ENCODE results near the gene CARF.
"Not testable (repeated sequence)": the region's sequence is repeated elsewhere in the genome, so short reads cannot be mapped to it uniquely, and the experiment has no call there.

The CARF gene

DNA sequence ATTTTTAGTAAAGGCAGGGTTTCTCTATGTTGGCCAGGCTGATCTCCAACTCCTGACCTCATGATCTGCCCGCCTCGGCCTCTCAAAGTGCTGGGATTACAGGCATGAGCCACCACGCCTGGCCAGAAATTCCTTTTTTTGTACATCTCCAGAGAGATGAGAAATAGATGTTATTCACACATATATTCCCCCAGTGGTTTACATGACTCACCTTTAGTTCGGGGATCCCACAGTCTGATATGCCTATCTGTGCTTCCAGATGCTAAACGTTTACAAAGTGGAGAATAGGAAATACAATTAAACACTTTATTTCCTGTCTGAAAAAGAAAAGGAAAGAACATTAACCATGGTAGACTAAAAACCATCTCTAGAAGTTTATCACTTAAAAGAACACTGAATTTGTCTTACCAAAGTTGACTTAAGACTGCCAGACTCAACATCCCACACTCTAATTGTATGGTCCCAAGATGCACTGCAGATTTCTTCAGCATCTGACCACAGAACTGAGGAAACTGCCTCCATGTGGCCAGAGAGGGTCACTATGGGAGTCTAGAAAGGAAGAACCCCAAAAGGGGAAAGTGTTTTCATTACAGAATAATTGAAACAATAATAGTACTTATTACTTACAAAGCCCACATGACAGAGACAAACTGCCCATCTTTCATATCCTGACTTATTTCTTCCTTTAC, 27.9 kb upstream of the CARF start:
- TF ChIP-seq, protein P1, sequence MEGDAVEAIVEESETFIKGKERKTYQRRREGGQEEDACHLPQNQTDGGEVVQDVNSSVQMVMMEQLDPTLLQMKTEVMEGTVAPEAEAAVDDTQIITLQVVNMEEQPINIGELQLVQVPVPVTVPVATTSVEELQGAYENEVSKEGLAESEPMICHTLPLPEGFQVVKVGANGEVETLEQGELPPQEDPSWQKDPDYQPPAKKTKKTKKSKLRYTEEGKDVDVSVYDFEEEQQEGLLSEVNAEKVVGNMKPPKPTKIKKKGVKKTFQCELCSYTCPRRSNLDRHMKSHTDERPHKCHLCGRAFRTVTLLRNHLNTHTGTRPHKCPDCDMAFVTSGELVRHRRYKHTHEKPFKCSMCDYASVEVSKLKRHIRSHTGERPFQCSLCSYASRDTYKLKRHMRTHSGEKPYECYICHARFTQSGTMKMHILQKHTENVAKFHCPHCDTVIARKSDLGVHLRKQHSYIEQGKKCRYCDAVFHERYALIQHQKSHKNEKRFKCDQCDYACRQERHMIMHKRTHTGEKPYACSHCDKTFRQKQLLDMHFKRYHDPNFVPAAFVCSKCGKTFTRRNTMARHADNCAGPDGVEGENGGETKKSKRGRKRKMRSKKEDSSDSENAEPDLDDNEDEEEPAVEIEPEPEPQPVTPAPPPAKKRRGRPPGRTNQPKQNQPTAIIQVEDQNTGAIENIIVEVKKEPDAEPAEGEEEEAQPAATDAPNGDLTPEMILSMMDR (IDR thresholded peaks at IDR 0.05; ENCODE audit: control insufficient read depth, extremely low read depth, insufficient read depth): no peak
- no peak overlapping the region for H3K4me3 ChIP-seq (ENCODE audit: low read depth, low read length)
- no peak for DNase-seq (ENCODE audit: low read depth)

DNA sequence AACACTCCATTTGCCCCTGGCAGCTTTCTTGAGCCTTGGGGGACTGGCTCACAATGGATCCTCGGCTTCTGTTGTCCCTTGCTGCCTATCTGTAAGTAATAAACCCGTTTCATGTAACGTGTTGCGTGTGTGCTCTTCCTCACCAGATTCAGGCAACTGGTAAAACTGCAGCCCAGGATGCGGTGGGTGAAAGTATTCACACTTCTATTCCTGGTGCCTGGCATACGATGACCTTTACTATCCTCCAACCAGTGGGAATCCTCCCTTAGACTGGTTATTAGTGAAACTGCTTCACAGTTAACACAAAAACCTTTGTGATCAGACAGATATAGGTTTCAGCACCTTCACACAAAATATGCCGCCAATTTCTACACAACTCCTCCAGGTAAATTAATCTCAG, 26.9 kb upstream of the CARF start:
- TF ChIP-seq, protein P1 (IDR thresholded peaks at IDR 0.05; ENCODE audit: control insufficient read depth, extremely low read depth, insufficient read depth): no peak
- no peak for DNase-seq (ENCODE audit: low read depth)
- no peak overlapping the region for H3K4me3 ChIP-seq (ENCODE audit: low read depth, low read length)

DNA sequence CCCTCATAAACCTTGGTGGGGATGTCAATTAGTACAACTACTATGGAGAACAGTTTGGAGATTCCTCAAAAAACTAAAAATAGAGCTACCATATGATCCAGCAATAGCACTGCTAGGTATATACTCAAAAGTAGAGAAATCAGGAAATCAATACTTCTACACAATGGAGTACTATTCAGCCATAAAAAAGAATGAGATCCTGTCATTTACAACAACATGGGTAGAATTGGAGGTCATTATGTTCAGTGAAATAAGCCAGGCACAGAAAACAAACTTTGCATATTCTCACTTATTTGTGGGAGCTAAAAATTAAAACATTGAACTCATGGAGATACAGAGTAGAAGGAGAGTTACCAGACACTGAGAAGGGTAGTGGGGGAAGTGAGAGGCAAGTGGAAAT, 6.6 kb upstream of the CARF start:
- not testable (repeated sequence) for DNase-seq (ENCODE audit: low read depth); H3K4me3 ChIP-seq (ENCODE audit: low read depth, low read length)

DNA sequence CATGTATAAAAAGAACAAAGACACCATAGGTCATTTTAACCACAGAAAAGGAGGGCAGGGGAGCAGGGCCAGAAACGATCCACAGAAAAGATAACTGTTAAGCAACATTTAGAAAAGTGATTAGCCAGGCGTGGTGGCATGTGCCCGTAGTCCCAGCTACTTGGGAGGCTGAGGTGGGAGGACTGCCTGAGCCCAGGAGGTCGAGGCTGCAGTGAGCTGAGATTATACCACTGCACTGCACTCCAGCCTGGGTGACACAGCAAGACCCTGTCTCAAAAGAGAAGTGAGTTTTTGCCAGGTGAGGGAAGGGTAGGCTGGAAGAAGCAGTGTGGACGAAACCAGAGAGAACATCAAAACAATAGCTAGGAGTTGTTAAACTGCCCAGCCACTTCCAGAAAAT, 3.9 kb upstream of the CARF start:
- no peak overlapping the region for H3K4me3 ChIP-seq (ENCODE audit: low read depth, low read length)
- TF ChIP-seq, protein P1 (IDR thresholded peaks at IDR 0.05; ENCODE audit: control insufficient read depth, extremely low read depth, insufficient read depth): no peak
- DNase-seq (ENCODE audit: low read depth): no peak

DNA sequence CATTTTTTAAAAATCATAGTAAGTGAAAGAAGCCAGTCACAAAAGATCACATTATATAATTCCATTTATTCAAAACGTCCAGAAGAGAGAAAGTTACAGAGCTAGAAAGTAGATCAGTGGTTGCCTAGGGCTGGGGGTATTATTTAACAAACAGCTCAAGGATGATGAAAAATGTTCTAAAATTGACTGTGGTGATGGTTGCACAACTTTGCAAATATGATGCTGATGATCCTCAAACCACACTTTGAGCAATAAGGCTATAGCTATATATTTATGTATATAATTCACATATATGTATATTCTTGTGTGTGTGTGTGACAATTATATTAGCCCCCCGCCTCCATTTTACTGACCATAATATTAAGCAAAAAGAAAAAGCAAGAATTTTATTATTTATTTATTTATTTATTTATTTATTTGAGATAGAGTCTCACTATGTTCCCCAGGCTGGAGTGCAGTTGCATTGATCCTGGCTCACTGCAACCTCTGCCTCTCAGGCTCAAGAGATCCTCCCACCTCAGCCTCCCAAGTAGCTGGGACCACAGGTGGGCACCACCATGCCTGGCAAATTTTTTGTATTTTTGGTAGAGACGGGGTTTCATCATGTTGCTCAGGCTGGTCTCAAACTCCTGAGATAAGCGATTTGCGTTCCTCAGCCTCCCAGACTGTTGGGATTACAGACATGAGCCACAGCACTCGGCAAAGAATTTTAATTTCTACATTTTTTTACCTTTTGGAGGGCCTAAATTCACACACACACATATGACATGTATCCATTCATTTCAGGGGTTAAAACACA, 2.5 kb upstream of the CARF start:
- H3K4me3 ChIP-seq (ENCODE audit: low read depth, low read length): peak overlapping the region; percentile 75
- TF ChIP-seq, protein P1 (IDR thresholded peaks at IDR 0.05; ENCODE audit: control insufficient read depth, extremely low read depth, insufficient read depth): no peak
- no peak for DNase-seq (ENCODE audit: low read depth)

DNA sequence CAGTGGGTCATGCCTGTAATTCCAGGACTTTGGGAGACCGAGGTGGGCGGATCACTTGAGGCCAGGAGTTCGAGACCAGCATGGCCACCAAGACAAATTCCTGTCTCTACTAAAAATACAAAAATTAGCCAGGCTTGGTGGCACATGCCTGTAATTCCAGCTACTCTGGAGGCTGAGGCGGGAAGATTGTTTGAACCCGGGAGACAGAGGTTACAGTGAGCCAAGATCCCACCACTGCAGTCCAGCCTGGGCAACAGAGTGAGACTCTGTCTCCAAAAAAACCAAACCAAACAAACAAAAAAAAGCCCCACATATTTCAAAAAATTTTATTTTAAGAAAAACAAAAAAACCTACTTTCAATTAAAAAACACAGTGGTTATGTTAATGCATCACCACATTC, 1.8 kb upstream of the CARF start:
- H3K4me3 ChIP-seq (ENCODE audit: low read depth, low read length): peak overlapping the region; percentile 75
- DNase-seq (ENCODE audit: low read depth): not testable (repeated sequence)

DNA sequence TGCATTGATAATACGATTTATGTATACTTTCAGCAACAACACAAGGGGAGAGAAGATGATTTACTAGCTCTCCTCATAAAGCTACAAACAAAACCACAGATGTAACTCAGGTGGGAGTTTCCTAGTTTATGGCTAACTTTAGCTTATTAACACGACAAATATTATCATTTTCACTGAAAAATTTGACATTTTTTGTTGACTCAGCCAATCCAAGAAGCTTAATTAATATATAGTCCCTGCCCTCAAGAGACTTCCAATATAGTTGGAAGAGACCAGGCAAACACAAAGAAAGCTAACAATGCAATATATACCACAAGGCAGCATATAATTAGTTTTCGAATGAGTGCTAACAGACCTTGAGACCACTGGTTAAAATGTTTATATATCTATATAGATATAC, 1.4 kb upstream of the CARF start:
- TF ChIP-seq, protein P1 (IDR thresholded peaks at IDR 0.05; ENCODE audit: control insufficient read depth, extremely low read depth, insufficient read depth): no peak
- H3K4me3 ChIP-seq (ENCODE audit: low read depth, low read length): peak overlapping the region; percentile 75
- DNase-seq (ENCODE audit: low read depth): no peak

DNA sequence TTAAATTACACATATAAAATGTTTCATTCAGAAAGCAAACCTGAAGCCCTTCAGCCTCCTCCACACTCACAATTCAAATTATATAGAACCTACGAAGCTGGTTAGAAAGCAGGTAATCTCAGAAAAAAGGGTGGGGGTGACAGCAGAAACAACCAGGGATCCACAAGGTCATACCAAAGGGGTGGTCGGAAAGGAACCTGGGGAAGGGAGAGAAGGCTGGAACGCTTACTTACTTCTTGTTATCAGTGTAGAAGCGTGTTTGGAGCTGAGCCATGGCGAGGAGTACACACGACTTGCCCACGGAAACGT, 918 bp upstream of the CARF start:
- peak overlapping the region; percentile 75 for H3K4me3 ChIP-seq (ENCODE audit: low read depth, low read length)
- TF ChIP-seq, protein P1 (IDR thresholded peaks at IDR 0.05; ENCODE audit: control insufficient read depth, extremely low read depth, insufficient read depth): no peak
- DNase-seq (ENCODE audit: low read depth): no peak

DNA sequence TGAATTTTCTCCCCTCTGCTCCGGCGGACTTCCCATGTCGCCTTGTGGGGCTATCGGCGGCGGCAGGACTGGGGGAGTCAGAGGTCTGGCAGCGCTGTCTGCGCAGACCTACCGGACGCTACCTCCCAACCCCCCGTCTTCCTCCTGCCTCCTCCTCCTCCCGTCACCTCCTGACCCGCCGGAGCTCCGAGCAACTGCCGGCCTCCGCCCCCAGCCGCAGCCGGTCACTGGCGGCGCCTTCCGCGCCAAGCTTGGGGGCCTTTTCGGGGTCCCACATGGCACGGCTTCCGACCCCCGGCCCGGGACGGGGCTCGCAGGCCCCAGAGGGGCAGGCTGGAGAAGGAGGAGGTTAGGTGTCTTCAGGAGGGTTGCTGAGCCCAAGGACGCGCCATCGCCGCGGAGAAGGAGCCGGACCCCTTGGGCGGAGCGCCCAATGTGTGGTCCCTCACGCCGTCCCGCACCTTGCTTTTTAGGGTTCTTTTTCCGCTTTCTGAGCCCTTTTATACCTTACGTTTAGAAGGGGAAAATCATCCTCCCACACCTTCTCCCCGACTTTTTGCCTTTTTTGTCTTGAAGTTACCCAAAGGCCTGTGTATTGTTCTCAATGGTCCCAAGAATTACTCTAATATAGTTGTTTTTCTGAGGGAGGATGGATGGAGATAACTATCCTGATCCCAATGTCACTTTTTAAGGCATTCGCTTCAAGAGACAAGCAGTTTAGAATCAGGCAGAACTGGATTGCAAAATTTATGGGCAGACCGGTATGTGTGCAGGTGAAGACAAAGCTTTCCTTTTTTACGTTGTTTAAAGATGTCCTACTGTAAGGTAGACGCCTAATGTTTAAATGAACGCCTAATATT, 497 bp downstream of the CARF start:
- H3K4me3 ChIP-seq (ENCODE audit: low read depth, low read length): peak overlapping the region; percentile 75
- DNase-seq (ENCODE audit: low read depth): not testable (repeated sequence)

All from LNCaP clone FGC (cell line).